Measurements from ENCODE around the gene DEPP1. TPM values are rescaled to one million over a fixed set of nuclear protein-coding genes. Genes with fewer than 3 reads are reported as not detected.

DEPP1 gene
- total RNA-seq, 1 experiment from 2014 or later = 3.8 TPM

GRCh38 chr10:44975431-44976331, 2.9 kb downstream of the DEPP1 start:
- ATAC-seq (peak; percentile 32), DNase-seq (ENCODE audit: low read depth, low spot score) (peak; percentile 23)
- intact Hi-C loops (cut with micrococcal nuclease) = loop anchor here (1.0 kb wide), 1 partner anchor 43 kb away; no protein-coding TSS in a partner anchor
- peak overlapping the region; percentile 19; the same call in 1 of the 2 replicates for H3K27ac ChIP-seq (ENCODE audit: low read depth, low read length)
- BruUV-seq (replicated peaks) = no TSS peak
- 0 out of 2 replicates have a peak, but pooled peaks have one; percentile 14 for TF ChIP-seq POLR2AphosphoS5 (IDR thresholded peaks at IDR 0.05; ENCODE audit: low read depth, low read length)
- TF ChIP-seq YY1 (IDR thresholded peaks at IDR 0.05; ENCODE audit: extremely low read depth, insufficient replicate concordance, low read depth, low read length) = no peak
- peaks cover 43 to 54% of the 10 kb centered on the region in 2 experiments for H3K4me1 ChIP-seq (ENCODE audit: control insufficient read depth in 1 of 2, insufficient read depth in 2 of 2, low read length in 2 of 2)
- H3K79me2 ChIP-seq (ENCODE audit: insufficient read depth, low read length) = no peaks in the 10 kb centered on the region
- H3K4me2 ChIP-seq (ENCODE audit: low read length) = peak overlapping the region; percentile 80
- H2AFZ ChIP-seq (ENCODE audit: low read depth, low read length, poor library complexity, severe bottlenecking) = no peak overlapping the region
- H3K4me3 ChIP-seq (replicated peaks in 1 of 2; ENCODE audit: low read depth in 1 of 2, low read length in 2 of 2) = peak overlapping the region in 1 of 2 experiments; percentile 26; a peak in 2 of 4 replicates
- no peaks in the 10 kb centered on the region for H3K9me3 ChIP-seq (ENCODE audit: control insufficient read depth in 1 of 2, insufficient read depth in 1 of 2, low read depth in 1 of 2, low read length in 2 of 2)
- H3K27me3 ChIP-seq (ENCODE audit: insufficient read depth, low read length) = no peaks in the 10 kb centered on the region
- ChIA-PET RAD21 (ENCODE audit: low non-redundant PET in 1 of 2, low total read pairs in 2 of 2, uncharacterized antibody in 2 of 2, unreplicated experiment in 2 of 2) (interaction anchor here in 1 of 2 experiments (0.6 to 0.7 kb wide), 2 partner anchors 22 to 43 kb away, joined by 3 to 4 read pairs; no protein-coding TSS in a partner anchor), POLR2A (interaction anchor here (0.9 kb wide), 2 partner anchors 18 to 43 kb away, joined by 3 to 4 read pairs; no protein-coding TSS in a partner anchor), CTCF (interaction anchor here (0.7 to 1.4 kb wide), 3 partner anchors 12 to 43 kb away, joined by 3 to 7 read pairs (median 3); no protein-coding TSS in a partner anchor)
- no peaks in the 10 kb centered on the region for H3K9me2 ChIP-seq (ENCODE audit: insufficient read depth)
- H3K9ac ChIP-seq (ENCODE audit: low read length) = peak overlapping the region; percentile 36; the same call in 1 of the 2 replicates
- H3K36me3 ChIP-seq (ENCODE audit: control insufficient read depth in 1 of 2, insufficient read depth in 2 of 2, low read length in 2 of 2) = no peaks in the 10 kb centered on the region
- H4K20me1 ChIP-seq (ENCODE audit: insufficient read depth) = no peaks in the 10 kb centered on the region

GRCh38 chr10:44974628-44975430, 3.8 kb downstream of the DEPP1 start:
- DNase-seq (ENCODE audit: low read depth, low spot score) = peak; percentile 13
- Histone ChIP-seq H3K79me2 (ENCODE audit: insufficient read depth, low read length) (no peaks in the 10 kb centered on the region), H3K27ac (ENCODE audit: low read depth, low read length) (peak overlapping the region; percentile 54; the same call in 1 of the 2 replicates), H3K4me1 (ENCODE audit: control insufficient read depth in 1 of 2, insufficient read depth in 2 of 2, low read length in 2 of 2) (peaks cover 34 to 45% of the 10 kb centered on the region in 2 experiments), H3K9me2 (ENCODE audit: insufficient read depth) (no peaks in the 10 kb centered on the region), H2AFZ (ENCODE audit: low read depth, low read length, poor library complexity, severe bottlenecking) (peak overlapping the region; percentile 37), H3K9ac (ENCODE audit: low read length) (peak overlapping the region; percentile 53), H3K4me3 (replicated peaks in 1 of 2; ENCODE audit: low read depth in 1 of 2, low read length in 2 of 2) (peak overlapping the region; percentile 40 to 54), H4K20me1 (ENCODE audit: insufficient read depth) (no peaks in the 10 kb centered on the region), H3K4me2 (ENCODE audit: low read length) (peak overlapping the region; percentile 80), H3K27me3 (ENCODE audit: insufficient read depth, low read length) (no peaks in the 10 kb centered on the region), H3K9me3 (ENCODE audit: control insufficient read depth in 1 of 2, insufficient read depth in 1 of 2, low read depth in 1 of 2, low read length in 2 of 2) (no peaks in the 10 kb centered on the region), H3K36me3 (ENCODE audit: control insufficient read depth in 1 of 2, insufficient read depth in 2 of 2, low read length in 2 of 2) (no peaks in the 10 kb centered on the region)
- ChIA-PET RAD21 (ENCODE audit: low non-redundant PET in 1 of 2, low total read pairs in 2 of 2, uncharacterized antibody in 2 of 2, unreplicated experiment in 2 of 2) (no interaction called here), CTCF (no interaction called here), POLR2A (interaction anchor here (0.9 kb wide), 2 partner anchors 19 to 42 kb away, joined by 3 to 4 read pairs; no protein-coding TSS in a partner anchor)
- BruUV-seq (replicated peaks) = no TSS peak
- intact Hi-C loops (cut with micrococcal nuclease) = loop anchor here (1.0 kb wide), 1 partner anchor 43 kb away; no protein-coding TSS in a partner anchor
- TF ChIP-seq, protein P1, sequence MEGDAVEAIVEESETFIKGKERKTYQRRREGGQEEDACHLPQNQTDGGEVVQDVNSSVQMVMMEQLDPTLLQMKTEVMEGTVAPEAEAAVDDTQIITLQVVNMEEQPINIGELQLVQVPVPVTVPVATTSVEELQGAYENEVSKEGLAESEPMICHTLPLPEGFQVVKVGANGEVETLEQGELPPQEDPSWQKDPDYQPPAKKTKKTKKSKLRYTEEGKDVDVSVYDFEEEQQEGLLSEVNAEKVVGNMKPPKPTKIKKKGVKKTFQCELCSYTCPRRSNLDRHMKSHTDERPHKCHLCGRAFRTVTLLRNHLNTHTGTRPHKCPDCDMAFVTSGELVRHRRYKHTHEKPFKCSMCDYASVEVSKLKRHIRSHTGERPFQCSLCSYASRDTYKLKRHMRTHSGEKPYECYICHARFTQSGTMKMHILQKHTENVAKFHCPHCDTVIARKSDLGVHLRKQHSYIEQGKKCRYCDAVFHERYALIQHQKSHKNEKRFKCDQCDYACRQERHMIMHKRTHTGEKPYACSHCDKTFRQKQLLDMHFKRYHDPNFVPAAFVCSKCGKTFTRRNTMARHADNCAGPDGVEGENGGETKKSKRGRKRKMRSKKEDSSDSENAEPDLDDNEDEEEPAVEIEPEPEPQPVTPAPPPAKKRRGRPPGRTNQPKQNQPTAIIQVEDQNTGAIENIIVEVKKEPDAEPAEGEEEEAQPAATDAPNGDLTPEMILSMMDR (IDR thresholded peaks at IDR 0.05 in 2 of 3, conservative IDR thresholded peaks at IDR 0.05 in 1 of 3; ENCODE audit: borderline replicate concordance in 1 of 3, insufficient read depth in 1 of 3, low read depth in 2 of 3, low read length in 2 of 3) = peak; percentile 68 to 96 (median 83)
- no peak for TF ChIP-seq REST (IDR thresholded peaks at IDR 0.05; ENCODE audit: low read depth)
- peak; percentile 46; the same call in 1 of the 2 replicates for TF ChIP-seq POLR2AphosphoS5 (IDR thresholded peaks at IDR 0.05; ENCODE audit: low read depth, low read length)
- ATAC-seq = peak; percentile 84
